Activated T-cell treated with anti-CD3 and anti-CD28 coated beads, Interleukin-2, amount 50 U/mL, for 4 hours (primary cell): ENCODE measurements around the gene TFPT. TPM values are rescaled to one million over a fixed set of nuclear protein-coding genes. Genes with fewer than 3 reads are reported as not detected.

Experiments used
- ATAC-seq, 2 donors: fragments of 200-7000 bp; cut with Tn5 transposase; one replicate each; pipeline ENCODE4 v1.10.0; 2021
- DNase-seq: peaks from one replicate; pipeline ENCODE4 v3.0.0-alpha.2; 2020
- H3K27me3 Mint-ChIP-seq: one replicate; pipeline ENCODE4 v1.8.0; 2021; ENCODE audit warnings: low read depth, mixed read lengths
- H3K36me3 Mint-ChIP-seq: one replicate; pipeline ENCODE4 v1.8.0; 2022; ENCODE audit warnings: mixed read lengths; ENCODE audit not compliant: insufficient read depth
- H3K4me1 Mint-ChIP-seq: one replicate; pipeline ENCODE4 v1.8.0; 2021; ENCODE audit warnings: low read depth, mixed read lengths
- H3K4me3 Mint-ChIP-seq: one replicate; pipeline ENCODE4 v1.8.0; 2021; ENCODE audit warnings: mild to moderate bottlenecking, moderate library complexity, mixed read lengths
- H3K9me3 Mint-ChIP-seq: one replicate; pipeline ENCODE4 v1.8.0; 2021; ENCODE audit warnings: mixed read lengths
- total RNA-seq, 3 donors: library from RNA; stranded (reverse); gene quantifications; one replicate each; pipeline ENCODE4 v1.2.1, GENCODE V29; 2021

The TFPT gene
- total RNA-seq, 3 donors from 2014 or later, result 32.1 to 33.8 (median 33.0) TPM

DNA sequence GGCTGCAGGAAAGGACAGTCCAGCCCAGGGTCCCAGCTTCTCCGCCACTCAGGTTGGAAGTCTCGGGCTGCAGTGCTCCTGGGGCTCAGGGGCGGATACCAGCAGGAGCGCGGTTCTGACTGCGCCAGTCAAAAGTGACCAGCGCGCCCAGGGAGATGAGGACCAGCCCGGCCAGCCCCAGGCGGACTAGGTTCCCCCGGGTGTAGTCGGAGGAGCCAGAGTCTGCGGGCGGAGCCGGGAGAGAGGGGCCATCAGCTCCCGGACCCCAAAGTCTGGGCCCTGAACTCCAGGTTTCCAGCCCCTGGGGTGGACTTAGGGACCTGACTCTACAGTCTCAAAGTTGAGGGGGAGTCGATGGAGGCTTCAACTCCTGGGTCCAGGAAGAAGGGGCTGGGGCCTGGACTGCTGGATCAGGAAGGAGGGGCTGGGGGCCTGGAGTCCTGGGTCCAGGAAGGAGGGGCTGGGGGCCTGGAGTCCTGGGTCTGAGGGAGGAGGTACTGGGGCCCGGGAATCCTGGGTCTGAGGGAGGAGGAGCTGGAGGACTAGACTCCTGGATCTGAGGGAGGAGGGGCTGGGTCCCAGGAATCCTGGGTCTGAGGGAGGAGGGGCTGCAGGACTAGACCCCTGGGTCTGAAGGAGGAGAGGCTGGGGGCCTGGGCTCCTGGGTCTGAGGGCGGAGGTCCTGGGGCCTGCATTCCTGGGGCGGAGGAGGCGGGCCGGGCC is 20.2 kb downstream of the TFPT start:
- no peaks in the 10 kb centered on the region for H3K36me3 Mint-ChIP-seq
- ATAC-seq (no peak), DNase-seq (no peak)
- H3K4me3 Mint-ChIP-seq, result no peak overlapping the region
- H3K27me3 Mint-ChIP-seq, result peaks cover 27% of the 10 kb centered on the region
- no peaks in the 10 kb centered on the region for H3K9me3 Mint-ChIP-seq
- H3K4me1 Mint-ChIP-seq, result peaks cover 8% of the 10 kb centered on the region

DNA sequence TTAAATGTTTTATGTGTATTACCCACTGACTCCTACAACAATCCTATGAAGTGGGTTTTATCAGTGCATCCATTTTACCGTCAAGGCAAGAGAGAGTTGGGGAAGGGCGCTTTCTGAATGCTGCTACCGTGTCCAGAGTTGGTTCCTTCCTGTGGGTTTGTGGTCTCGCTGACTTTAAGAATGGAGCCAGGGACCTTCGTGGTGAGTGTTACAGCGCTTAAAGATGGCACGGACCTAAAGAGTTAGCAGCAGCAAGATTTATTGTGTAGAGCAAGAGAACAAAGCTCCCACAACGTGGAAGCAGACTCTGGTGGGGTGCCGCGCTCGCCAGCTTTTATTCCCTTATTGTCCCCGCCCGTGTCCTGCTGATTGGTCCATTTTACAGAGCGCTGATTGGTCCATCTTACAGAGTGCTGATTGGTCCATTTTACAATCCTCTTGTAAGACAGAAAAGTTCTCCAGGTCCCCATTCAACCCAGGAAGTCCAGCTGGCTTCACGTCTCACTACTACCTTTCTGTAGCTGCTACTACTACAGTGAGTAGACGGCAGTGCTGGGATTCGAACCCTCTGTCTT is 20.9 kb downstream of the TFPT start:
- Mint-ChIP-seq H3K9me3 (no peaks in the 10 kb centered on the region), H3K4me1 (peaks cover 8% of the 10 kb centered on the region), H3K4me3 (no peak overlapping the region), H3K27me3 (peaks cover 27% of the 10 kb centered on the region), H3K36me3 (no peaks in the 10 kb centered on the region)
- no peak for DNase-seq
- no peak for ATAC-seq

DNA sequence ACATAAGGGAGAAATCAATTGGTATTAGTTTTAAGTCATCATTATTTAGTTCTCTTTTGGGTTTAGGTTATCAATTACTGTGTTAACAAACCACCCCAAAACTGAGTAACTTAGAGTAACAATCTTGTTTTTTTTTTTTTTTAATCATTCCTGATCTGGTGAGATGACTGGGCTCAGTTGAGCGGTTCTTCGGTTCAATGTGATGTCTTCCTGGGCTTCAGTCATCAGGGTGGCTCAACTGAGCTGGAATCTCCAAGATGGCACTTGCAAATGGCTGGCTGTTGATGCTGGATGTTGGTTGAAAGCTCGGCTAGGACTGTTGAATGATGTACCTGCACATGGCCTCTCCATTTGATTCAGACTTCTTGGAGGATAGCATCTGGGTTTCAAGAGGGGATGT is 31.0 kb downstream of the TFPT start:
- ATAC-seq, result no peak
- no peaks in the 10 kb centered on the region for H3K4me1 Mint-ChIP-seq
- no peak for DNase-seq
- H3K27me3 Mint-ChIP-seq, result peaks cover 2% of the 10 kb centered on the region
- H3K9me3 Mint-ChIP-seq, result peaks cover 12% of the 10 kb centered on the region
- H3K36me3 Mint-ChIP-seq, result no peaks in the 10 kb centered on the region
- no peak overlapping the region for H3K4me3 Mint-ChIP-seq

DNA sequence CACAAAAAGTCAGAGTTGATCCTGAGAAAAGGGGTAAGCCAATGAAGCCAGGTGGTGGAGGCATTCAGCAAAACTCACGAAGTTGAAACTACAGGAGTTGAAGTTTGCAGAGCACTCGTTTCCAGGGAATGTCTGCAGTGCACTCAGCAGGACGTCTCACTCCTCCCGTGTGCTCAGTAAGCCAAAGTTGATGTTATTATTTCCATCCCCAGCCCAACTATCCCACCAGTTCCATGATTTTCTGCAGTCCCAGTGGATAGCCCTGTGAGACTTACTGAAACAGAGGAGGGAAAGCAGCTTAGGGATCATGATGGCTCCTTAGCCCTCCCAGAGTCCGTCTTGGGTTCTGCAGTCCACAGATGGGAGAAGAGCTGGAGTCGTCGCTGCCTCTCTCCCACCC is 34.4 kb downstream of the TFPT start, which contains the start of gene TARM1:
Gene TARM1 (minus strand): TSS at position 334 of the 400 bp plus-strand sequence. CDS start 25 bp downstream, at position 309.
- no peak for ATAC-seq
- Mint-ChIP-seq H3K27me3 (peaks cover 2% of the 10 kb centered on the region), H3K4me1 (no peaks in the 10 kb centered on the region), H3K36me3 (no peaks in the 10 kb centered on the region), H3K4me3 (no peak within 1 kb of the TSS), H3K9me3 (peaks cover 12% of the 10 kb centered on the region)
- DNase-seq, result no peak

DNA sequence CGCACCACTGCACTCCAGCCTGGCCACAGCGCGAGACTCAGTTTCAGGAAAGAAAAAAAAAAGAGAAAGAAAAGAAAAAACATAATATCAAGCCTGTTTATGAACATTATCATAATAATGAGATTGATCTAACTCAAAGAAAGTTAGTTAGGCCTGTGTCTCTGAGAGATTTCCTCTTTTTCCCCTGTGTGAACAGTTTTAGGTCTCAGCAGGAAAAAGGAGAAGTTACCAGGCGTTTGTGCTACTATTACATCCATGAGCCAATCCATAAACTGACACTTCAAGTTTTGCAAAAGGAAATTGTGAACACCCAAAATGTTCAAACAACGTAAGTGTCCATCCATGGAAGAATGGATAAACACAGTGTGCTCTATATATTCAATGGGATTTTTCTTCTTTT is 38.1 kb downstream of the TFPT start:
- ATAC-seq, result no peak
- no peak overlapping the region for H3K4me3 Mint-ChIP-seq

DNA sequence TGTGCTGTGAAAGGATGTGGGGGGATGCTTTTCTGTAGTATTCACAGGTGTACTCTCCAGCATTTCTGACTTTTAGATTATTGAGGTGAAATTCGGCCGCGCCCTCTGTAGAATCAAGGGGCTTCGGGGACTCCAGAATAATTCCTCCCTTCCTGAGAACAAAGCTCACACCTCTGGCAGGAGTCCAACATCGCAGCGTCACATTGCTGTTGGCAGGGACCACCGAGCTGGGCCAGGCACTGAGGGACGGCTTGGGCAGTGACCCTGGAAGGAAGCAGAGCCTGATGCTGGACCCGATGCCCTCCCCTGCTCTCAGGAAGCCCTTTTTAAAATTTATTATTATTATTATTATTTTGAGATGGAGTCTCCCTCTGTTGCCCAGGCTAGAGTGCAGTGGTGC is 40.6 kb downstream of the TFPT start:
- H3K27me3 Mint-ChIP-seq, result peaks cover 1% of the 10 kb centered on the region
- no peak for DNase-seq
- no peak for ATAC-seq
- H3K4me3 Mint-ChIP-seq, result no peak overlapping the region
- H3K4me1 Mint-ChIP-seq, result no peaks in the 10 kb centered on the region
- H3K36me3 Mint-ChIP-seq, result no peaks in the 10 kb centered on the region
- H3K9me3 Mint-ChIP-seq, result no peaks in the 10 kb centered on the region

More for the DNA sequence above, 38.1 kb downstream of the TFPT start:
- peaks cover 1% of the 10 kb centered on the region for H3K27me3 Mint-ChIP-seq
- no peaks in the 10 kb centered on the region for H3K36me3 Mint-ChIP-seq
- no peaks in the 10 kb centered on the region for H3K4me1 Mint-ChIP-seq
- no peak for DNase-seq
- peaks cover 3% of the 10 kb centered on the region for H3K9me3 Mint-ChIP-seq

DNA sequence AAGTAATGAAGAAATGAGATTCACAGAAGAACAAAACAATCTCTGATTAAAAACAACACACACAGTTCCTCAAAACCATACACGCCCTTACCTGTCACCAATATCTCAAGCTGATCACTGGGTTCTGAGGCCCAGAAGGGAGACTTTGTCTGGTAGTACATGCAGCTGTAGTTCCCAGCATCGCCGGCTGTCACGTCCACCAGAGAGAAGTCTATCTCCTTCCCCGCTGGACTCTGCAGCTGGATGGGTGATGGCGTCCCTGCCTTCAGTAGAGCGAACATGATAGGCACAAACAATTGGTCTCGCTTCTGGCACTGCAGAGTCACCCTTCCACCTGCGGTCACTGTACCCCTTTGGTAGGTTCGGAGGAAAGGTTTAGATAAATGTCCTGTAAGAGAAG is 41.6 kb downstream of the TFPT start:
- ATAC-seq, result no peak
- H3K4me3 Mint-ChIP-seq, result no peak overlapping the region
- DNase-seq, result no peak
- H3K4me1 Mint-ChIP-seq, result no peaks in the 10 kb centered on the region
- no peaks in the 10 kb centered on the region for H3K36me3 Mint-ChIP-seq
- H3K27me3 Mint-ChIP-seq, result peaks cover 1% of the 10 kb centered on the region
- no peaks in the 10 kb centered on the region for H3K9me3 Mint-ChIP-seq

DNA sequence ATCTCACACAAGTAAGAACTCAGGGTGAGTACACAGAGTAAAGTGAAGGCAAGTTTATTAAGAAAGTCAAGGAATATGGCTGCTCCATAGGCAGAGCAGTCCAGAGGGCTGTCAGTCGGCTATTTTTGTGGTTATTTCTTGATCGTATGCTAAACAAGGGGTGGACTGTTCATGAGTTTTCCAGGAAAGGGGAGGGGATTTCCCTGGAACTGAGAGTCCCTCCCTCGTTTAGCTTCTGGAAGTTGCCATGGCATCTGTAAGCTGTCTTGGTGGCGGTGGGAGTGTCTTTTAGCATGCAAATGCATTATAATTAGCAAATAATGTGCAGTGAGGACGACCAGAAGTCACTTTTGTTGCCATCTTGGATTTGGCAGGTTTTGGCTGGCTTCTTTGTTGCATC is 46.0 kb downstream of the TFPT start:
- no peaks in the 10 kb centered on the region for H3K9me3 Mint-ChIP-seq
- H3K4me1 Mint-ChIP-seq, result no peaks in the 10 kb centered on the region
- no peaks in the 10 kb centered on the region for H3K36me3 Mint-ChIP-seq
- peaks cover 12% of the 10 kb centered on the region for H3K27me3 Mint-ChIP-seq
- no peak overlapping the region for H3K4me3 Mint-ChIP-seq
- DNase-seq (no peak), ATAC-seq (no peak)

DNA sequence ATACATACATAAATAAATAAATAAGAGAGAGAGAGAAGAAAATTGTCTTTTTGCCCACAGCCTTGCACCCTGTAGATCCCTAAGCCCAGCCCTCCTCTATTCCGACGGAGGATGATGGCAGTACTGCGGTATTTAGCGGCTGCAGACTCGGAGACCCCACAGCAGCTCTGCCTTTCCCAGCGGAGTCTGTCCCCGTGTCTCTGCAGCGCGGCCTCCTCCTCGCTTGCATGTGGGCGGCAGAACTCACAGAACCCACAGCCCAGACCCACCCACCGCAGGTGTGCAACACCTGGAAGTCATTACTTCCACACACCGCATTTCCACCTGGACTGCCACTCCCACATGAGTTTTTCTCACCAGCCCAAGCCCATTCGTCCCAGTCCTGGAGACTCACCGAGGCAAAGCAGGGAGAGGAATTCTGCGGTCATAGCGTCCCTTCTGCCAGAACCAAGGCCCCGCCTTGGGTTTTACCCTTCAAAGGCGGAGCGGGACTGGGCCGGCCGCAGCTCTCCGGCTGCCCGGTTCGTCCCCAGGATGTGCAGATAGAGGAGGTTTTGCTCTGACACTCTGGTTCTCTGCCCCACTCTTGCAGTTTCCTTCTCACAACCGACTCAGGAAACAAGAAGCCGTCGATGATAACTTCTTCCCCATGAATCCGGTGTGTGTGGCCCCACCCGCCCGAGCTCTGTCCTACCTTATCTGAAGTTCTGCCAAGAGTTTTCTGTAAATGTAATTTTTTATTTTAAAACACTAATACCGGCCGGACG is 51.9 kb downstream of the TFPT start, which contains the start of gene VSTM1:
Gene VSTM1 (minus strand): TSS at position 548 of the 767 bp plus-strand sequence. CDS start 120 bp downstream, at position 428.
- Mint-ChIP-seq H3K4me3 (no peak within 1 kb of the TSS), H3K27me3 (peaks cover 36% of the 10 kb centered on the region), H3K9me3 (no peaks in the 10 kb centered on the region), H3K36me3 (no peaks in the 10 kb centered on the region), H3K4me1 (no peaks in the 10 kb centered on the region)
- ATAC-seq (no peak), DNase-seq (no peak)

DNA sequence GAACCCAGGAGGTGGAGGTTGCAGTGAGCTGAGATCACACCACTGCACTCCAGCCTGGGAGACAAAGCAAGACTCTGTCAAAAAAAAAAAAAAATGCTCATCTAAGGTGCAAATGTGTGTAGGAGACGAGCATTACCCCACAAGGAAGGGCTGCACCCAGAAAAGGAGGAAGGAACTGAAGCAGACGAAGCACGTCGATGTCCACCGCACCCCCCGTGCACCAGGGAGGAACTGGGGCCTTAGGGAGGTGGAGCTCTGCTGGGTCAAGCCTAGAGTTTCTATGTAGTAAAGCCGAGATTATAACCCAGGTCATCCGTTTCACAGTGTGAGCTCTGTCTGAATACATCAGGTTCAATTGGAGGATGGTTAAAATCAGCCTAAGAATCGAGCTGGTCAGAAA is 52.8 kb downstream of the TFPT start:
- H3K4me1 Mint-ChIP-seq, result no peaks in the 10 kb centered on the region
- peaks cover 32% of the 10 kb centered on the region for H3K27me3 Mint-ChIP-seq
- ATAC-seq (no peak), DNase-seq (no peak)
- no peak overlapping the region for H3K4me3 Mint-ChIP-seq
- H3K36me3 Mint-ChIP-seq, result no peaks in the 10 kb centered on the region
- H3K9me3 Mint-ChIP-seq, result no peaks in the 10 kb centered on the region

Other genes with a start within 250 kb of the TFPT start
- gene MYADM, start 247.8 kb downstream of the TFPT start, total RNA-seq, result 10 to 100 TPM; 11.3 to 12.0 (median 11.6) TPM
- not detected for gene PRKCG, start 233.5 kb downstream of the TFPT start, total RNA-seq
- not detected for gene CACNG7, start 206.4 kb downstream of the TFPT start, total RNA-seq
- not detected for gene CACNG8, start 152.7 kb downstream of the TFPT start, total RNA-seq
- not detected for gene CACNG6, start 124.0 kb downstream of the TFPT start, total RNA-seq
- not detected for gene VSTM1, start 51.8 kb downstream of the TFPT start, total RNA-seq
- gene TARM1, start 34.3 kb downstream of the TFPT start, total RNA-seq, result not detected
- gene OSCAR, start 14.9 kb downstream of the TFPT start, total RNA-seq, result under 1 TPM in 1 of 3 donors, not detected in 2; 0.11 TPM
- gene NDUFA3, start 12.8 kb downstream of the TFPT start, total RNA-seq, result 100 to 1,000 TPM; 118 to 170 (median 140) TPM
- gene PRPF31, start 97 bp upstream of the TFPT start, total RNA-seq, result 100 to 1,000 TPM; 154 to 180 (median 161) TPM
- 100 to 1,000 TPM in 2 of 3 donors, 10 to 100 TPM in 1; 90.8 to 102 (median 100) TPM for gene CNOT3, start 22.1 kb upstream of the TFPT start, total RNA-seq
- 1 to 10 TPM; 5.6 to 9.7 (median 9.2) TPM for gene LENG1, start 44.1 kb upstream of the TFPT start, total RNA-seq
- gene TMC4, start 57.5 kb upstream of the TFPT start, total RNA-seq, result under 1 TPM; 0.63 to 0.98 (median 0.79) TPM
- gene MBOAT7, start 73.9 kb upstream of the TFPT start, total RNA-seq, result 100 to 1,000 TPM in 2 of 3 donors, 10 to 100 TPM in 1; 96.3 to 122 (median 108) TPM
- gene TSEN34, start 75.7 kb upstream of the TFPT start, total RNA-seq, result 10 to 100 TPM; 22.7 to 29.1 (median 25.9) TPM
- gene RPS9, start 85.2 kb upstream of the TFPT start, total RNA-seq, result 1,000 to 10,000 TPM; 2,430 to 2,508 (median 2,489) TPM
- not detected for gene LILRB3, start 107.3 kb upstream of the TFPT start, total RNA-seq
- not detected for gene LILRA6, start 127.1 kb upstream of the TFPT start, total RNA-seq
- not detected for gene LILRB5, start 141.6 kb upstream of the TFPT start, total RNA-seq
- gene LILRB2, start 165.5 kb upstream of the TFPT start, total RNA-seq, result not detected
- not detected for gene LILRA5, start 197.5 kb upstream of the TFPT start, total RNA-seq
- gene LILRA4, start 223.5 kb upstream of the TFPT start, total RNA-seq, result not detected
- 1 to 10 TPM; 4.7 to 6.1 (median 5.5) TPM for gene LAIR1, start 249.3 kb upstream of the TFPT start, total RNA-seq